Natural killer cell treated with Interleukin-12 subunit alpha and Interleukin-12 subunit beta and Interleukin-15 and Interleukin-18, amount 100 ng/mL, for 72 hours (primary cell): ENCODE results near the gene FRYL. TPM values are rescaled to one million over a fixed set of nuclear protein-coding genes. Genes with fewer than 3 reads are reported as not detected.

Source experiments
- ATAC-seq, 2 donors: fragments of 150-1000 bp; cut with Tn5 transposase in 1 of 2; sonication (Bioruptor Pico), chemical (Tn5 transposase) in 1 of 2; 2 replicates each; pipeline ENCODE4 v1.10.0; 2021
- DNase-seq: peaks from one replicate; pipeline ENCODE4 v3.0.0; 2022; ENCODE audit warnings: low spot score
- H3K27ac Mint-ChIP-seq, 2 donors: 1 replicate in 1 of 2; 2 replicates in 1 of 2; pipeline ENCODE4 v1.8.0; 2022; ENCODE audit warnings: mixed read lengths in 2 of 2, mild to moderate bottlenecking in 1 of 2, moderate library complexity in 1 of 2
- H3K27me3 Mint-ChIP-seq, 2 donors: 1 replicate in 1 of 2; 2 replicates in 1 of 2; pipeline ENCODE4 v1.8.0; 2022; ENCODE audit warnings: mixed read lengths in 2 of 2
- H3K36me3 Mint-ChIP-seq: one replicate; pipeline ENCODE4 v1.8.0; 2022; ENCODE audit warnings: mixed read lengths
- H3K4me1 Mint-ChIP-seq, 2 donors: 1 replicate in 1 of 2; 2 replicates in 1 of 2; pipeline ENCODE4 v1.8.0; 2022; ENCODE audit warnings: low read depth in 2 of 2, mixed read lengths in 2 of 2, mild to moderate bottlenecking in 1 of 2
- H3K4me3 Mint-ChIP-seq: one replicate; pipeline ENCODE4 v1.8.0; 2022; ENCODE audit warnings: mixed read lengths
- H3K9me3 Mint-ChIP-seq: 2 replicates; pipeline ENCODE4 v1.8.0; 2022; ENCODE audit warnings: mixed read lengths
- total RNA-seq, 2 donors: library from RNA; stranded (reverse); gene quantifications; one replicate each; pipeline ENCODE4 v1.2.3, GENCODE V29; 2022

FRYL gene
- total RNA-seq, 2 donors from 2014 or later, result 99.0 to 113 TPM

GRCh38 chr4:48565362-48566033, 214.6 kb downstream of the FRYL start:
- no peaks in the 10 kb centered on the region for H3K36me3 Mint-ChIP-seq
- H3K9me3 Mint-ChIP-seq, result no peaks in the 10 kb centered on the region
- H3K27me3 Mint-ChIP-seq, result no peaks in the 10 kb centered on the region
- no peak for ATAC-seq
- H3K4me1 Mint-ChIP-seq, result no peaks in the 10 kb centered on the region
- DNase-seq, result no peak
- no peak overlapping the region for H3K4me3 Mint-ChIP-seq
- H3K27ac Mint-ChIP-seq, result no peak overlapping the region

GRCh38 chr4:48564151-48564550, 215.9 kb downstream of the FRYL start:
- DNase-seq (no peak), ATAC-seq (no peak)
- peaks cover under 1 to 5% of the 10 kb centered on the region in 2 donors for H3K4me1 Mint-ChIP-seq
- no peaks in the 10 kb centered on the region for H3K27me3 Mint-ChIP-seq
- no peaks in the 10 kb centered on the region for H3K9me3 Mint-ChIP-seq
- H3K4me3 Mint-ChIP-seq, result no peak overlapping the region
- H3K27ac Mint-ChIP-seq, result no peak overlapping the region
- peaks cover under 1% of the 10 kb centered on the region for H3K36me3 Mint-ChIP-seq

GRCh38 chr4:48558819-48559218, 221.3 kb downstream of the FRYL start:
- H3K4me1 Mint-ChIP-seq, result peaks cover 3 to 9% of the 10 kb centered on the region in 2 donors
- DNase-seq (no peak), ATAC-seq (no peak)
- H3K4me3 Mint-ChIP-seq, result no peak overlapping the region
- H3K27me3 Mint-ChIP-seq, result no peaks in the 10 kb centered on the region
- no peaks in the 10 kb centered on the region for H3K9me3 Mint-ChIP-seq
- peaks cover 31% of the 10 kb centered on the region for H3K36me3 Mint-ChIP-seq
- peak overlapping the region in 1 of 2 donors; percentile 49 for H3K27ac Mint-ChIP-seq

GRCh38 chr4:48558026-48558425, 222.1 kb downstream of the FRYL start:
- Mint-ChIP-seq H3K4me1 (peaks cover 3 to 9% of the 10 kb centered on the region in 2 donors), H3K36me3 (peaks cover 31% of the 10 kb centered on the region), H3K27me3 (no peaks in the 10 kb centered on the region), H3K27ac (no peak overlapping the region), H3K4me3 (no peak overlapping the region), H3K9me3 (no peaks in the 10 kb centered on the region)
- DNase-seq (no peak), ATAC-seq (no peak)

GRCh38 chr4:48557478-48557877, 222.6 kb downstream of the FRYL start:
- peaks cover 3 to 9% of the 10 kb centered on the region in 2 donors for H3K4me1 Mint-ChIP-seq
- ATAC-seq, result no peak

GRCh38 chr4:48556268-48556667, 223.8 kb downstream of the FRYL start:
- DNase-seq (no peak), ATAC-seq (no peak)
- Mint-ChIP-seq H3K27me3 (no peaks in the 10 kb centered on the region), H3K4me1 (peaks cover 3 to 9% of the 10 kb centered on the region in 2 donors), H3K27ac (no peak overlapping the region), H3K36me3 (peaks cover 31% of the 10 kb centered on the region), H3K9me3 (no peaks in the 10 kb centered on the region), H3K4me3 (no peak overlapping the region)

More at GRCh38 chr4:48557478-48557877, 222.6 kb downstream of the FRYL start:
- Mint-ChIP-seq H3K4me3 (no peak overlapping the region), H3K9me3 (no peaks in the 10 kb centered on the region), H3K36me3 (peaks cover 31% of the 10 kb centered on the region), H3K27ac (no peak overlapping the region), H3K27me3 (no peaks in the 10 kb centered on the region)
- DNase-seq, result no peak

- peaks cover 3 to 5% of the 10 kb centered on the region in 2 donors for H3K4me1 Mint-ChIP-seq
- H3K27ac Mint-ChIP-seq, result no peak overlapping the region
- ATAC-seq (no peak), DNase-seq (no peak)
- peaks cover 31% of the 10 kb centered on the region for H3K36me3 Mint-ChIP-seq
- H3K27me3 Mint-ChIP-seq, result no peaks in the 10 kb centered on the region
- H3K4me3 Mint-ChIP-seq, result no peak overlapping the region
- no peaks in the 10 kb centered on the region for H3K9me3 Mint-ChIP-seq
Observed at GRCh38 chr4:48554606-48555005, 225.5 kb downstream of the FRYL start.

- DNase-seq, result no peak
- H3K4me3 Mint-ChIP-seq, result no peak overlapping the region
- peaks cover 26% of the 10 kb centered on the region for H3K36me3 Mint-ChIP-seq
- peaks cover 0 to under 1% of the 10 kb centered on the region in 2 donors for H3K4me1 Mint-ChIP-seq
- ATAC-seq, result no peak
- no peak overlapping the region for H3K27ac Mint-ChIP-seq
- H3K27me3 Mint-ChIP-seq, result no peaks in the 10 kb centered on the region
- no peaks in the 10 kb centered on the region for H3K9me3 Mint-ChIP-seq
Observed at GRCh38 chr4:48553720-48554119, 226.4 kb downstream of the FRYL start.

GRCh38 chr4:48546336-48546735, 233.7 kb downstream of the FRYL start:
- Mint-ChIP-seq H3K36me3 (peaks cover 22% of the 10 kb centered on the region), H3K9me3 (no peaks in the 10 kb centered on the region), H3K27ac (no peak overlapping the region), H3K27me3 (no peaks in the 10 kb centered on the region), H3K4me1 (no peaks in the 10 kb centered on the region), H3K4me3 (no peak overlapping the region)
- ATAC-seq, result no peak
- DNase-seq, result no peak

GRCh38 chr4:48543796-48544195, 236.3 kb downstream of the FRYL start:
- no peaks in the 10 kb centered on the region for H3K4me1 Mint-ChIP-seq
- DNase-seq (no peak), ATAC-seq (no peak)
- H3K9me3 Mint-ChIP-seq, result no peaks in the 10 kb centered on the region
- no peak overlapping the region for H3K4me3 Mint-ChIP-seq
- no peaks in the 10 kb centered on the region for H3K27me3 Mint-ChIP-seq
- H3K36me3 Mint-ChIP-seq, result peaks cover 32% of the 10 kb centered on the region
- H3K27ac Mint-ChIP-seq, result no peak overlapping the region

GRCh38 chr4:48542888-48543287, 237.2 kb downstream of the FRYL start:
- Mint-ChIP-seq H3K9me3 (no peaks in the 10 kb centered on the region), H3K4me3 (no peak overlapping the region), H3K27ac (no peak overlapping the region), H3K27me3 (no peaks in the 10 kb centered on the region), H3K4me1 (no peaks in the 10 kb centered on the region), H3K36me3 (peaks cover 26% of the 10 kb centered on the region)
- ATAC-seq (no peak), DNase-seq (no peak)

GRCh38 chr4:48539597-48539996, 240.5 kb downstream of the FRYL start:
- Mint-ChIP-seq H3K27ac (no peak overlapping the region), H3K4me1 (no peaks in the 10 kb centered on the region), H3K4me3 (no peak overlapping the region), H3K36me3 (peaks cover 17% of the 10 kb centered on the region), H3K27me3 (no peaks in the 10 kb centered on the region), H3K9me3 (no peaks in the 10 kb centered on the region)
- ATAC-seq (no peak), DNase-seq (no peak)

- DNase-seq, result no peak
- no peaks in the 10 kb centered on the region for H3K9me3 Mint-ChIP-seq
- no peak for ATAC-seq
- H3K27ac Mint-ChIP-seq, result no peak overlapping the region
- H3K27me3 Mint-ChIP-seq, result no peaks in the 10 kb centered on the region
- H3K36me3 Mint-ChIP-seq, result peaks cover 17% of the 10 kb centered on the region
- H3K4me1 Mint-ChIP-seq, result no peaks in the 10 kb centered on the region
- no peak overlapping the region for H3K4me3 Mint-ChIP-seq
Observed at GRCh38 chr4:48538358-48538757, 241.7 kb downstream of the FRYL start.

GRCh38 chr4:48526406-48526805, 253.7 kb downstream of the FRYL start:
- DNase-seq (no peak), ATAC-seq (no peak)
- H3K27me3 Mint-ChIP-seq, result no peaks in the 10 kb centered on the region
- no peaks in the 10 kb centered on the region for H3K4me1 Mint-ChIP-seq
- peaks cover 46% of the 10 kb centered on the region for H3K36me3 Mint-ChIP-seq
- H3K27ac Mint-ChIP-seq, result no peak overlapping the region
- no peaks in the 10 kb centered on the region for H3K9me3 Mint-ChIP-seq
- H3K4me3 Mint-ChIP-seq, result no peak overlapping the region

GRCh38 chr4:48518143-48518542, 261.9 kb downstream of the FRYL start:
- Mint-ChIP-seq H3K36me3 (peaks cover 38% of the 10 kb centered on the region), H3K27me3 (no peaks in the 10 kb centered on the region), H3K4me1 (no peaks in the 10 kb centered on the region), H3K9me3 (no peaks in the 10 kb centered on the region), H3K4me3 (no peak overlapping the region), H3K27ac (no peak overlapping the region)
- DNase-seq (no peak), ATAC-seq (no peak)
